Mesenchymal stem cell (in vitro differentiated cells and primary cell): ENCODE results near the gene SLX1A.
A peak's percentile ranks its signal among the peaks of the same experiment; 100 is the strongest.

Experiments
- DNase-seq: peaks from one replicate; pipeline ENCODE4 v3.0.0-alpha.2; 2013
- H2AFZ ChIP-seq: one replicate; pipeline ENCODE4 v1.6.1; 2013; ENCODE audit warnings: low read depth, mild to moderate bottlenecking, control low read depth, inconsistent platforms, low read length, moderate library complexity
- H2AK5ac ChIP-seq: 2 replicates; pipeline ENCODE4 v1.6.1; 2013; ENCODE audit warnings: low read length, moderate library complexity, mild to moderate bottlenecking, inconsistent platforms; ENCODE audit not compliant: severe bottlenecking
- H2BK120ac ChIP-seq: one replicate; pipeline ENCODE4 v1.6.1; 2013; ENCODE audit warnings: low read depth, mild to moderate bottlenecking, inconsistent platforms, low read length, moderate library complexity
- H2BK12ac ChIP-seq, 2 experiments: one replicate each; pipeline ENCODE4 v1.6.1; 2013; ENCODE audit warnings: inconsistent platforms in 2 of 2, low read length in 2 of 2, mild to moderate bottlenecking in 2 of 2, moderate library complexity in 2 of 2, control low read depth in 1 of 2
- H2BK15ac ChIP-seq: one replicate; pipeline ENCODE4 v1.6.1; 2013; ENCODE audit warnings: mild to moderate bottlenecking, low read depth, inconsistent platforms; ENCODE audit not compliant: poor library complexity, severe bottlenecking
- H2BK5ac ChIP-seq: 2 replicates; pipeline ENCODE4 v1.6.1; 2013; ENCODE audit warnings: low read depth, mild to moderate bottlenecking, low read length, control low read depth, inconsistent platforms; ENCODE audit not compliant: poor library complexity, severe bottlenecking
- H3K14ac ChIP-seq, 2 experiments: one replicate each; pipeline ENCODE4 v1.6.1; 2013; ENCODE audit warnings: inconsistent platforms in 2 of 2, low read length in 2 of 2, control low read depth in 1 of 2, mild to moderate bottlenecking in 1 of 2, moderate library complexity in 1 of 2
- H3K18ac ChIP-seq, 2 experiments: one replicate each; pipeline ENCODE4 v1.6.1; 2013; ENCODE audit warnings: inconsistent platforms in 2 of 2, low read length in 2 of 2, control low read depth in 1 of 2, low read depth in 1 of 2, mild to moderate bottlenecking in 1 of 2
- H3K23ac ChIP-seq, 2 experiments: one replicate each; pipeline ENCODE4 v1.6.1; 2013; ENCODE audit warnings: inconsistent platforms in 2 of 2, low read length in 2 of 2, mild to moderate bottlenecking in 2 of 2, moderate library complexity in 2 of 2, control low read depth in 1 of 2
- H3K27ac ChIP-seq: 2 replicates; pipeline ENCODE4 v1.5.1; 2013; ENCODE audit warnings: mild to moderate bottlenecking, moderate library complexity, low read length, control low read depth, inconsistent platforms; ENCODE audit not compliant: poor library complexity, severe bottlenecking
- H3K27me3 ChIP-seq, 2 experiments: 2 replicates each; pipeline versions ENCODE4 v1.6.1 to v1.7.0; 2013; ENCODE audit warnings: low read length in 2 of 2, mild to moderate bottlenecking in 2 of 2, moderate library complexity in 2 of 2, control low read depth in 1 of 2, inconsistent platforms in 1 of 2; ENCODE audit not compliant: control insufficient read depth in 1 of 2, insufficient read depth in 1 of 2
- H3K36me3 ChIP-seq, 2 experiments: 2 replicates each; pipeline versions ENCODE4 v1.6.1 to v1.7.0; 2013; ENCODE audit warnings: low read length in 2 of 2, control low read depth in 1 of 2, inconsistent platforms in 1 of 2, low read depth in 1 of 2, mild to moderate bottlenecking in 1 of 2; ENCODE audit not compliant: insufficient read depth in 2 of 2, control insufficient read depth in 1 of 2
- H3K4ac ChIP-seq, 2 experiments: one replicate each; pipeline ENCODE4 v1.6.1; 2013; ENCODE audit warnings: inconsistent platforms in 2 of 2, low read length in 2 of 2, mild to moderate bottlenecking in 2 of 2, moderate library complexity in 2 of 2, control low read depth in 1 of 2, low read depth in 1 of 2
- H3K4me1 ChIP-seq: 2 replicates; pipeline ENCODE4 v1.6.1; 2013; ENCODE audit warnings: low read depth, low read length, control low read depth; ENCODE audit not compliant: control insufficient read depth, insufficient read depth
- H3K4me2 ChIP-seq: 2 replicates; pipeline ENCODE4 v1.6.1; 2013; ENCODE audit warnings: low read length, mild to moderate bottlenecking, inconsistent platforms; ENCODE audit not compliant: poor library complexity, severe bottlenecking
- H3K4me3 ChIP-seq, 2 experiments: 2 replicates each; pipeline versions ENCODE4 v1.5.1 to v1.7.0; 2013; ENCODE audit warnings: low read length in 2 of 2, mild to moderate bottlenecking in 2 of 2, control low read depth in 1 of 2, low read depth in 1 of 2; ENCODE audit not compliant: insufficient read depth in 1 of 2
- H3K79me1 ChIP-seq: replicated peaks from 2 replicates; pipeline ENCODE4 v1.6.1; 2013; ENCODE audit warnings: mild to moderate bottlenecking, control low read depth, low read length, inconsistent platforms; ENCODE audit not compliant: poor library complexity, severe bottlenecking
- H3K9ac ChIP-seq: 2 replicates; pipeline ENCODE4 v1.7.0; 2013; ENCODE audit warnings: mild to moderate bottlenecking, low read length, moderate library complexity
- H3K9me3 ChIP-seq: 2 replicates; pipeline ENCODE4 v1.7.0; 2013; ENCODE audit warnings: mild to moderate bottlenecking, low read length; ENCODE audit not compliant: control insufficient read depth
- H4K8ac ChIP-seq: one replicate; pipeline ENCODE4 v1.6.1; 2013; ENCODE audit warnings: inconsistent platforms, mild to moderate bottlenecking, low read length, moderate library complexity
- H4K91ac ChIP-seq: one replicate; pipeline ENCODE4 v1.6.1; 2013; ENCODE audit warnings: mild to moderate bottlenecking, low read length, inconsistent platforms
- WGBS: methylation state at CpG from one replicate; pipeline ENCODE4 v1.1.7; 2013; ENCODE audit warnings: mixed read lengths; 5-methylcytosine and 5-hydroxymethylcytosine counted together

Gene SLX1A

DNA sequence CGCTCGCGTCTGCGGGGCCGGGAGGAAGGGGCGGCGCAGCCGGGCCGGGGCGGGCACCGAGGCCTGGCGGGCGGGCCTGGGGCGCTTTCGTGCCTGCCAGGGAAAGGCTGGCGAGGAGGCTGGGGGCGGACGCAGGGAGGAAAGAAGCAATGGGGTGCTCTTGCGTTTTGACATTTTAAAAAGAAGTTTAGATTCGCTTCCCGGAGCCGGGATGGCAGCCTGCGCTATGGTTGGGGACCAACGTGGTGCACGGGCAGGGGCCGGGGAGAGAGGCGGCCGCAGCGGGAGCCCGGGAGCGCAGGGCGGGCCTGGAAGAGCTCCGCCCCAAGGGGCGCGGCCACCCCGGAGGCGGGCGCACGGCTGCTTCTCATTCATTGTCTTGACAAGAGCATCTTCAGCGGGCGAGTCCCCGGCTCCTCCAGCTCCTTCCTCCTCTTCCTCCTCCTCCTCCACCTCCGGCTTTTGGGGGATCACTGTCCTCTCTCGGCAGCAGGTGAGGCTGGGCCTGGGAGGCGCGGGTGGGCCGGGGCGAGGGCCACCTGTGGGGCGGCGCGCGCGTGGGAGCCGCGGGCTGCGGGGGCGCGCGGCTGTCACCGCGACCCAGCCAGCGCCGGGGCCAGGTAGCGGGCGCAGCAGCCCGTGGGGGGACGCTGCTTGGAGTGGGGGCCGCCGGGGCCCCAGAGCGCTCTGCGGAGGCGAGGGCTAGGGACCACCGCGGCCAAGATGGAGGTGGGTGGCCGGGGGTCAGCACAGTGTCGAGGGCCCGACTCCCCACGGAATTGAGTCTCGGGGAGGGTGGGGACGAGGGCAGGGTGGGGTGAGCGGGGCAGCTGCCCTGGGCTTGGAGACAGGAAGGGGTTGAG lies 10.2 kb upstream of the SLX1A start, which contains the start of gene CORO1A:
CORO1A (plus strand) TSS at position 370 of the 863 bp plus-strand sequence. CDS start 1,608 bp downstream, outside the sequence.
- Histone ChIP-seq H3K4me3 (peak within 1 kb of the TSS; percentile 58 to 74), H3K27ac (peak within 1 kb of the TSS; percentile 28), H3K27me3 (peaks cover 0 to 9% of the 10 kb centered on the region in 2 experiments), H3K4ac (peak within 1 kb of the TSS; percentile 15 to 21), H3K79me1 (peaks cover 11% of the 10 kb centered on the region), H3K9ac (peak within 1 kb of the TSS; percentile 66), H4K91ac (no peak within 1 kb of the TSS), H3K36me3 (peaks cover 0 to 22% of the 10 kb centered on the region in 2 experiments), H2BK5ac (no peak within 1 kb of the TSS), H2BK12ac (peak within 1 kb of the TSS in 1 of 2 experiments; percentile 37), H2AFZ (peak within 1 kb of the TSS; percentile 72), H2BK15ac (no peak within 1 kb of the TSS), H4K8ac (peak within 1 kb of the TSS; percentile 5), H2AK5ac (no peak within 1 kb of the TSS), H3K4me1 (peaks cover 28% of the 10 kb centered on the region), H2BK120ac (no peak within 1 kb of the TSS), H3K4me2 (peak within 1 kb of the TSS; percentile 87), H3K9me3 (no peaks in the 10 kb centered on the region), H3K14ac (peak within 1 kb of the TSS in 1 of 2 experiments; percentile 58), H3K23ac (no peak within 1 kb of the TSS), H3K18ac (peak within 1 kb of the TSS; percentile 52 to 62)
- WGBS: 3% methylated on average over 53 of the region's 81 CpGs
- DNase-seq: peak; percentile 78

- Histone ChIP-seq H3K27me3 (peaks cover 0 to 9% of the 10 kb centered on the region in 2 experiments), H2BK12ac (no peak overlapping the region), H3K79me1 (peaks cover 11% of the 10 kb centered on the region), H2BK5ac (no peak overlapping the region), H3K9ac (no peak overlapping the region), H3K4me2 (no peak overlapping the region), H4K91ac (no peak overlapping the region), H3K27ac (no peak overlapping the region), H3K23ac (no peak overlapping the region), H3K4ac (no peak overlapping the region), H3K9me3 (no peaks in the 10 kb centered on the region), H3K14ac (no peak overlapping the region), H2AK5ac (no peak overlapping the region), H3K36me3 (peaks cover 0 to 22% of the 10 kb centered on the region in 2 experiments), H2AFZ (no peak overlapping the region), H3K4me1 (peaks cover 28% of the 10 kb centered on the region), H2BK15ac (no peak overlapping the region), H3K18ac (no peak overlapping the region), H2BK120ac (no peak overlapping the region), H4K8ac (no peak overlapping the region), H3K4me3 (no peak overlapping the region)
- 79% methylated on average over 22 of the region's 24 CpGs for WGBS
- DNase-seq: no peak
These were observed 9.4 kb upstream of the SLX1A start for GRCh38 chr16:30184096-30184890.

GRCh38 chr16:30184891-30185682 lies 8.6 kb upstream of the SLX1A start:
- Histone ChIP-seq H3K4me2 (no peak overlapping the region), H3K79me1 (peaks cover 11% of the 10 kb centered on the region), H3K36me3 (peaks cover 0 to 22% of the 10 kb centered on the region in 2 experiments), H2BK12ac (no peak overlapping the region), H3K14ac (no peak overlapping the region), H4K91ac (no peak overlapping the region), H2AFZ (no peak overlapping the region), H3K27me3 (peaks cover 0 to 9% of the 10 kb centered on the region in 2 experiments), H3K4me3 (no peak overlapping the region), H2AK5ac (no peak overlapping the region), H3K4ac (no peak overlapping the region), H3K9ac (no peak overlapping the region), H4K8ac (no peak overlapping the region), H2BK15ac (no peak overlapping the region), H2BK120ac (no peak overlapping the region), H2BK5ac (no peak overlapping the region), H3K23ac (no peak overlapping the region), H3K18ac (no peak overlapping the region), H3K4me1 (peaks cover 28% of the 10 kb centered on the region), H3K9me3 (no peaks in the 10 kb centered on the region), H3K27ac (no peak overlapping the region)
- 86% methylated on average over 13 of the region's 13 CpGs for WGBS
- DNase-seq: no peak
